GM12878 (cell line): ENCODE data around the gene ME2.

Source experiments
- ESRRA ChIP-seq: IDR thresholded peaks from 2 replicates; pipeline ENCODE4 v1.6.1; 2012; ENCODE audit warnings: mild to moderate bottlenecking, low read length, improper control_type of control experiment
- POLR2A ChIP-seq: IDR thresholded peaks from 2 replicates; pipeline ENCODE4 v1.6.1; 2011; ENCODE audit warnings: low read depth, mild to moderate bottlenecking, low read length
- REST ChIP-seq: IDR thresholded peaks from 2 replicates; pipeline ENCODE4 v1.6.1; 2012; ENCODE audit warnings: mild to moderate bottlenecking, low read depth, low read length
- RFX5 ChIP-seq: IDR thresholded peaks from 2 replicates; pipeline ENCODE4 v1.6.1; 2011; ENCODE audit warnings: low read depth, low read length, improper control_type of control experiment
- TAF1 ChIP-seq: IDR thresholded peaks from 2 replicates; pipeline ENCODE4 v1.6.1; 2011; ENCODE audit warnings: mild to moderate bottlenecking, low read depth, low read length, borderline replicate concordance
- YY1 ChIP-seq: IDR thresholded peaks from 2 replicates; pipeline ENCODE4 v1.6.1; 2011; ENCODE audit warnings: low read depth, mild to moderate bottlenecking, low read length
- TF ChIP-seq, protein P1 (sequence below): fragments of 450-650 bp; IDR thresholded peaks from 2 replicates; pipeline ENCODE4 v1.6.1; 2014; ENCODE audit warnings: mild to moderate bottlenecking
- TF ChIP-seq, protein P2 (sequence below), 3 experiments: IDR thresholded peaks in 2 of 3; conservative IDR thresholded peaks in 1 of 3; 2 replicates each; pipeline ENCODE4 v1.5.1; 2011; ENCODE audit warnings: low read depth in 3 of 3, low read length in 3 of 3, mild to moderate bottlenecking in 3 of 3, control low read depth in 2 of 3, moderate library complexity in 2 of 3, inconsistent platforms in 1 of 3, mixed read lengths in 1 of 3; ENCODE audit not compliant: control insufficient read depth in 2 of 3, insufficient read depth in 1 of 3; ENCODE audit errors: extremely low read depth in 1 of 3

DNA sequence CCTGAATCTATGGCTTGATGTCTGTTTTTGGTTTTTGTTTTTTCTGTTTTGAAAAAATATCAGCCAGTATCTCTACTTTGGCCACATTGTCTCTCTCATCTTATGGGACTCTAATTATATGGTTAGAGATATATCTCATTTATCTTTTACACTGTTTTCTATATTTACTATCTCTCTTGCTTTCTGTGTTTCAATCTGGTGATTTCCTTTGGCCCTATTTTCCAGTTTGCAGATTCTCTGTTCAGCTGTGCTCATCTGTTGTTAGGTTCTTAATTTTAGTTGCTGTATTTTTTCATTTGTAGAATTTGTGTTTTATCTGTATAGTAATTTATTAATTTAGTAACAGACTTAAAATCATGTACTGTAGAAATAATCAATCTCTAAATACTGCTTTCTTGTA, 47.6 kb downstream of the ME2 start:
- TF ChIP-seq, protein P1, sequence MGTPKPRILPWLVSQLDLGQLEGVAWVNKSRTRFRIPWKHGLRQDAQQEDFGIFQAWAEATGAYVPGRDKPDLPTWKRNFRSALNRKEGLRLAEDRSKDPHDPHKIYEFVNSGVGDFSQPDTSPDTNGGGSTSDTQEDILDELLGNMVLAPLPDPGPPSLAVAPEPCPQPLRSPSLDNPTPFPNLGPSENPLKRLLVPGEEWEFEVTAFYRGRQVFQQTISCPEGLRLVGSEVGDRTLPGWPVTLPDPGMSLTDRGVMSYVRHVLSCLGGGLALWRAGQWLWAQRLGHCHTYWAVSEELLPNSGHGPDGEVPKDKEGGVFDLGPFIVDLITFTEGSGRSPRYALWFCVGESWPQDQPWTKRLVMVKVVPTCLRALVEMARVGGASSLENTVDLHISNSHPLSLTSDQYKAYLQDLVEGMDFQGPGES: no peak
- TF ChIP-seq RFX5 (no peak), REST (no peak), POLR2A (no peak), YY1 (no peak), TAF1 (no peak), ESRRA (no peak)
- TF ChIP-seq, protein P2, sequence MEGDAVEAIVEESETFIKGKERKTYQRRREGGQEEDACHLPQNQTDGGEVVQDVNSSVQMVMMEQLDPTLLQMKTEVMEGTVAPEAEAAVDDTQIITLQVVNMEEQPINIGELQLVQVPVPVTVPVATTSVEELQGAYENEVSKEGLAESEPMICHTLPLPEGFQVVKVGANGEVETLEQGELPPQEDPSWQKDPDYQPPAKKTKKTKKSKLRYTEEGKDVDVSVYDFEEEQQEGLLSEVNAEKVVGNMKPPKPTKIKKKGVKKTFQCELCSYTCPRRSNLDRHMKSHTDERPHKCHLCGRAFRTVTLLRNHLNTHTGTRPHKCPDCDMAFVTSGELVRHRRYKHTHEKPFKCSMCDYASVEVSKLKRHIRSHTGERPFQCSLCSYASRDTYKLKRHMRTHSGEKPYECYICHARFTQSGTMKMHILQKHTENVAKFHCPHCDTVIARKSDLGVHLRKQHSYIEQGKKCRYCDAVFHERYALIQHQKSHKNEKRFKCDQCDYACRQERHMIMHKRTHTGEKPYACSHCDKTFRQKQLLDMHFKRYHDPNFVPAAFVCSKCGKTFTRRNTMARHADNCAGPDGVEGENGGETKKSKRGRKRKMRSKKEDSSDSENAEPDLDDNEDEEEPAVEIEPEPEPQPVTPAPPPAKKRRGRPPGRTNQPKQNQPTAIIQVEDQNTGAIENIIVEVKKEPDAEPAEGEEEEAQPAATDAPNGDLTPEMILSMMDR (IDR thresholded peaks at IDR 0.05 in 2 of 3, conservative IDR thresholded peaks at IDR 0.05 in 1 of 3; ENCODE audit: control insufficient read depth in 2 of 3, extremely low read depth in 1 of 3, insufficient read depth in 1 of 3, low read depth in 3 of 3, low read length in 3 of 3): no peak
